Mesothelial cell of epicardium (in vitro differentiated cells): ENCODE measurements around the gene TWIST1. TPM values are rescaled to one million over a fixed set of nuclear protein-coding genes. Genes with fewer than 3 reads are reported as not detected.

ENCODE experiments used
- DNase-seq, 2 experiments: peaks; one replicate each; pipeline ENCODE4 v3.0.0; 2021; ENCODE audit warnings: low spot score in 2 of 2; ENCODE audit not compliant: unreplicated experiment in 2 of 2
- H3K27ac Mint-ChIP-seq: 2 replicates; pipeline ENCODE4 v1.8.0; 2021; ENCODE audit warnings: mixed read lengths
- H3K27me3 Mint-ChIP-seq: 2 replicates; pipeline ENCODE4 v1.8.0; 2021; ENCODE audit warnings: low read depth, mixed read lengths
- H3K36me3 Mint-ChIP-seq: 2 replicates; pipeline ENCODE4 v1.8.0; 2021; ENCODE audit warnings: mixed read lengths
- H3K4me1 Mint-ChIP-seq: 2 replicates; pipeline ENCODE4 v1.8.0; 2021; ENCODE audit warnings: mixed read lengths
- H3K4me3 Mint-ChIP-seq: 2 replicates; pipeline ENCODE4 v1.8.0; 2021; ENCODE audit warnings: mild to moderate bottlenecking, moderate library complexity, mixed read lengths
- H3K9me3 Mint-ChIP-seq: 2 replicates; pipeline ENCODE4 v1.8.0; 2021; ENCODE audit warnings: mixed read lengths
- CTCF ChIP-seq: fragments of 200-600 bp; sonication (generic); IDR thresholded peaks from one replicate; pipeline ENCODE4 v1.5.0; 2021; ENCODE audit warnings: antibody characterized with exemption; ENCODE audit not compliant: unreplicated experiment
- total RNA-seq: library from RNA; stranded (reverse); gene quantifications from 3 replicates; pipeline ENCODE4 v1.2.1, GENCODE V29; 2021

Gene TWIST1
- total RNA-seq, 1 donor from 2014 or later: 126 TPM

DNA sequence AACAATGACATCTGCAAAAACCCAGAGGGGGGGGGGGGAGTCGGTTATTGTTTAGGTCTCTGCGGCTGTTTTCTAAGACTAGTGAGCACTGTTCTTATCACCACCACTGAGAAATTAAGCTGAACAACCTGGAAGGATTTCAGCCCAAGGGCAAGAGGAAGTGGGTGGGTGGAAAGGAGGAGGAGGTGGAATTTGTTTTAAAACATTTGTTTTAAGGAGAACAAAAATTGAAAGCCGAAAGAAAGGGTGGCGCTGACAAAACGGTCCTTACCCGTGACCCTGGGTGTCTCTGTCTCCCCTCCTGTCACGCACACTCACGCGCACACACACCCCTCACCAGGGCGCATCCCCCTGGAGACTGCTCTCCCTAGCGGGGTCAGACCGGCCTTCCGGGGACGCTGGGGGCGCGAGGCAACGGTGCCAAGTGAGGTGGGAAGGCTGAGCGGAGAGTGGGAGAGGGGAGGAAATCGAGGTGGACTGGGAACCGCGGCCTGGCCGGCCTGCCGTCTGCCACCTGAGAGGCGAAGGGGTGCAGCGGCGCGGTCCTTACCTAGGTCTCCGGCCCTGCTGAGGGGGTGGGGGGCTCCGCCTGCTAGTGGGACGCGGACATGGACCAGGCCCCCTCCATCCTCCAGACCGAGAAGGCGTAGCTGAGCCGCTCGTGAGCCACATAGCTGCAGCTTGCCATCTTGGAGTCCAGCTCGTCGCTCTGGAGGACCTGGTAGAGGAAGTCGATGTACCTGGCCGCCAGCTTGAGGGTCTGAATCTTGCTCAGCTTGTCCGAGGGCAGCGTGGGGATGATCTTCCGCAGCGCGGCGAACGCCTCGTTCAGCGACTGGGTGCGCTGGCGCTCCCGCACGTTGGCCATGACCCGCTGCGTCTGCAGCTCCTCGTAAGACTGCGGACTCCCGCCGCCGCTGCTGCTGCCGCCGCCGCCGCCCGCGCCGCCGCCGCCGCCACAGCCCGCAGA, 1.0 kb downstream of the TWIST1 start:
- no peaks in the 10 kb centered on the region for H3K9me3 Mint-ChIP-seq
- no peak for TF ChIP-seq CTCF
- H3K27ac Mint-ChIP-seq: peak overlapping the region; percentile 91
- H3K36me3 Mint-ChIP-seq: peaks cover 8% of the 10 kb centered on the region
- peaks cover 49% of the 10 kb centered on the region for H3K4me1 Mint-ChIP-seq
- peak overlapping the region; percentile 92 for H3K4me3 Mint-ChIP-seq
- no peak for DNase-seq
- peaks cover 71% of the 10 kb centered on the region for H3K27me3 Mint-ChIP-seq

DNA sequence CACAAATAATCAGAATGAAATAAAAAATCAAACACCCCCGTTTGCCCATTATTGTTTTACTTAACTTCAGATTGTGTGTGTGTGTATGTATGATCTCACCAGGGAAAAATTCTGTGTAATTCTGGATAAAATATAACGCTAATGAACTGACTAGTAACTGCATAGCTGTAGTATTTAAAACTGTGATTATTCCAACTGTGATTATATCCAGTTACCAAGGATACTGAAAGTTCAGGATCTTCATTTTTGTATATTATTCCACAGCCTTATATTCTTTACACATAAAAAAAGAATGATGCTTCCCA, 2.9 kb downstream of the TWIST1 start:
- TF ChIP-seq CTCF: no peak
- no peak for DNase-seq
- Mint-ChIP-seq H3K36me3 (peaks cover 8% of the 10 kb centered on the region), H3K4me1 (peaks cover 52% of the 10 kb centered on the region), H3K27me3 (peaks cover 72% of the 10 kb centered on the region), H3K4me3 (peak overlapping the region; percentile 92), H3K27ac (peak overlapping the region; percentile 93), H3K9me3 (no peaks in the 10 kb centered on the region)

GRCh38 chr7:19113855-19114550, 3.4 kb downstream of the TWIST1 start:
- Mint-ChIP-seq H3K4me1 (peaks cover 56% of the 10 kb centered on the region), H3K9me3 (no peaks in the 10 kb centered on the region), H3K27me3 (peaks cover 72% of the 10 kb centered on the region), H3K27ac (peak overlapping the region; percentile 93), H3K4me3 (peak overlapping the region; percentile 92), H3K36me3 (peaks cover 8% of the 10 kb centered on the region)
- no peak for TF ChIP-seq CTCF
- no peak for DNase-seq

DNA sequence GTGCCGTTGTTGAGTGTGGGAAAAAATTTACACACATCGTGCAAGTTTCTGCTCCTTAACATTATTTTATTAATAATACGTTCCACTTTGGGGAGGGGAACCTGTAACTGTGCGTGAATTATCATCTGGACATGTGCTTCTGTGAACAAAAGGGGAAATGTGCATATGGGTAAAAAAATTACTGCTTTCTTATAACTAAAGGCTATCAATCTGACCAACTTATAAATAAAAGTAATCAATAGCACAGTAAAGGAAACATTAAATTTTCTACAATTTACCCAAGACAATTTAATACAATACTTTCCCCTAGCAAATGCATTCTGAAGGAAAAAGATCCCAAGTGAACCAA, 4.5 kb downstream of the TWIST1 start:
- Mint-ChIP-seq H3K9me3 (no peaks in the 10 kb centered on the region), H3K4me1 (peaks cover 57% of the 10 kb centered on the region), H3K27me3 (peaks cover 71% of the 10 kb centered on the region), H3K4me3 (peak overlapping the region; percentile 92), H3K36me3 (peaks cover 8% of the 10 kb centered on the region), H3K27ac (peak overlapping the region; percentile 91)
- no peak for TF ChIP-seq CTCF
- no peak for DNase-seq

DNA sequence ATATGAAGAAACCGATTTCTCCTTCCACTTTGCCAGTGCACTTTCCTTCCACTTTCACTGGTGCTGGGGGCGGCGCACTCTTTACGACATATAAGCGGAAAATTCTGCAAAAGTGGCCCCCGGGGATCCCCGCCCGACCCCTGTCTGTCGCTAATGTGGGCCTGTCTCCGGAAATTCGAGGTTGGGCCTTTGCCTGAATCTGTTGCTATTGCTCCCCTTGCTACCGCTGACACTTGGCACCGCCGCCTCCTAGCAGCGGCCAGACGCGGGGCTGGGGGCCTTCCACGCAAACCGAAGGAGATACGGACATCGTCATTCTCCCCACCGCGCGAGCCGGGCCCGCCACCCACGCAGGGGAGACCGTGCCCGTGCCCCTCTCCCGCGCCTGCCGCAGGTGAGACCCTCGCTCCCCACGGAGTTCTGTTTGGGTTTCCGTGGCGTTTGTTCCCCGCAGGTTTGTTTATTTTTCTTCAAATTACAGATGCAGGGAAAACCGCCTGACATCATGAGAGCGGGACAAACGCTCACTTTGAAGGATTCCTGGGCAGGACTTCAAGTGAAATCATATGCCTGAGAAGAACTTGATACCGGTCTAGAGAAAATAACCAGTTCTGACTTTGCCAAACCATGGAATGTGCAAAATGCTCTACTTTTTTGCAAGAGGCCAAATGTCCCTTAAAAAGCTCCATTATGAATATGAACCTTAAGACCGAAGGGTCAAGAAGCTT, 5.0 kb downstream of the TWIST1 start:
- H3K9me3 Mint-ChIP-seq: no peaks in the 10 kb centered on the region
- TF ChIP-seq CTCF: no peak
- H3K27ac Mint-ChIP-seq: peak overlapping the region; percentile 91
- peaks cover 77% of the 10 kb centered on the region for H3K27me3 Mint-ChIP-seq
- peaks cover 8% of the 10 kb centered on the region for H3K36me3 Mint-ChIP-seq
- DNase-seq: no peak
- H3K4me1 Mint-ChIP-seq: peaks cover 62% of the 10 kb centered on the region
- H3K4me3 Mint-ChIP-seq: peak overlapping the region; percentile 92
